ENCODE measurements around the gene NEK2. TPM values are rescaled to one million over a fixed set of nuclear protein-coding genes. Genes with fewer than 3 reads are reported as not detected.
A peak's percentile ranks its signal among the peaks of the same experiment; 100 is the strongest.

Gene NEK2
- total and polyA plus RNA-seq, 2 of the 13 experiments (the other 11 are each of a cell fraction or from before 2014, with no cell fraction given) = 10.9 to 40.8 TPM

- TF ChIP-seq, protein P1, sequence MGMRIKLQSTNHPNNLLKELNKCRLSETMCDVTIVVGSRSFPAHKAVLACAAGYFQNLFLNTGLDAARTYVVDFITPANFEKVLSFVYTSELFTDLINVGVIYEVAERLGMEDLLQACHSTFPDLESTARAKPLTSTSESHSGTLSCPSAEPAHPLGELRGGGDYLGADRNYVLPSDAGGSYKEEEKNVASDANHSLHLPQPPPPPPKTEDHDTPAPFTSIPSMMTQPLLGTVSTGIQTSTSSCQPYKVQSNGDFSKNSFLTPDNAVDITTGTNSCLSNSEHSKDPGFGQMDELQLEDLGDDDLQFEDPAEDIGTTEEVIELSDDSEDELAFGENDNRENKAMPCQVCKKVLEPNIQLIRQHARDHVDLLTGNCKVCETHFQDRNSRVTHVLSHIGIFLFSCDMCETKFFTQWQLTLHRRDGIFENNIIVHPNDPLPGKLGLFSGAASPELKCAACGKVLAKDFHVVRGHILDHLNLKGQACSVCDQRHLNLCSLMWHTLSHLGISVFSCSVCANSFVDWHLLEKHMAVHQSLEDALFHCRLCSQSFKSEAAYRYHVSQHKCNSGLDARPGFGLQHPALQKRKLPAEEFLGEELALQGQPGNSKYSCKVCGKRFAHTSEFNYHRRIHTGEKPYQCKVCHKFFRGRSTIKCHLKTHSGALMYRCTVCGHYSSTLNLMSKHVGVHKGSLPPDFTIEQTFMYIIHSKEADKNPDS (CRISPR knock-in tag; IDR thresholded peaks at IDR 0.05) = no peak
- TF ChIP-seq, protein P2, sequence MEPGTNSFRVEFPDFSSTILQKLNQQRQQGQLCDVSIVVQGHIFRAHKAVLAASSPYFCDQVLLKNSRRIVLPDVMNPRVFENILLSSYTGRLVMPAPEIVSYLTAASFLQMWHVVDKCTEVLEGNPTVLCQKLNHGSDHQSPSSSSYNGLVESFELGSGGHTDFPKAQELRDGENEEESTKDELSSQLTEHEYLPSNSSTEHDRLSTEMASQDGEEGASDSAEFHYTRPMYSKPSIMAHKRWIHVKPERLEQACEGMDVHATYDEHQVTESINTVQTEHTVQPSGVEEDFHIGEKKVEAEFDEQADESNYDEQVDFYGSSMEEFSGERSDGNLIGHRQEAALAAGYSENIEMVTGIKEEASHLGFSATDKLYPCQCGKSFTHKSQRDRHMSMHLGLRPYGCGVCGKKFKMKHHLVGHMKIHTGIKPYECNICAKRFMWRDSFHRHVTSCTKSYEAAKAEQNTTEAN (CRISPR knock-in tag; conservative IDR thresholded peaks at IDR 0.05) = no peak
- 0 out of 2 replicates have a peak, but pooled peaks have one; percentile 36 for TF ChIP-seq HNF4G (IDR thresholded peaks at IDR 0.05; ENCODE audit: borderline replicate concordance, low read depth, low read length)
- no peak for TF ChIP-seq HNF4G (CRISPR knock-in tag; IDR thresholded peaks at IDR 0.05; ENCODE audit: borderline replicate concordance, low read depth)
- TF ChIP-seq FOXP1 (IDR thresholded peaks at IDR 0.05) = no peak
- 0 out of 2 replicates have a peak, but pooled peaks have one; percentile 6 for TF ChIP-seq FOXP1 (CRISPR knock-in tag; IDR thresholded peaks at IDR 0.05)
- TF ChIP-seq RARA (CRISPR knock-in tag; IDR thresholded peaks at IDR 0.05) = peak; percentile 52
- TF ChIP-seq ZNF512B (CRISPR knock-in tag; IDR thresholded peaks at IDR 0.05; ENCODE audit: borderline replicate concordance) = no peak
- TF ChIP-seq ZFP82 (CRISPR knock-in tag; IDR thresholded peaks at IDR 0.05; ENCODE audit: borderline replicate concordance) = no peak
- TF ChIP-seq MEF2D (CRISPR knock-in tag; IDR thresholded peaks at IDR 0.05) = no peak
- no peak for TF ChIP-seq ZSCAN25 (CRISPR knock-in tag; IDR thresholded peaks at IDR 0.05)
- no peak for TF ChIP-seq ZNF660 (CRISPR knock-in tag; IDR thresholded peaks at IDR 0.05; ENCODE audit: borderline replicate concordance, low read depth)
- no peak for TF ChIP-seq ZFP36 (IDR thresholded peaks at IDR 0.05; ENCODE audit: borderline replicate concordance, low read depth, low read length, partially characterized antibody)
- no peak for TF ChIP-seq SNAPC2 (CRISPR knock-in tag; IDR thresholded peaks at IDR 0.05)
- no peak for TF ChIP-seq NFRKB (IDR thresholded peaks at IDR 0.05)
Observed at GRCh38 chr1:211641044-211641800, 34.2 kb downstream of the NEK2 start (continued).

Measured in HepG2 (cell line).